A172 (cell line): Measurements from ENCODE around the gene VENTX. TPM values are rescaled to one million over a fixed set of nuclear protein-coding genes. Genes with fewer than 3 reads are reported as not detected.

ENCODE experiments used
- DNase-seq: peaks from one replicate; pipeline ENCODE4 v3.0.0-alpha.2; 2015; ENCODE audit warnings: low spot score
- total RNA-seq: library from RNA; depleted of rRNA; stranded (reverse); fragments of >200 nt; shearing (Covaris generic); gene quantifications from 2 replicates; pipeline ENCODE4 v1.2.3, GENCODE V29; 2014

Gene VENTX
- total RNA-seq, 1 experiment from 2014 or later: not detected

GRCh38 chr10:133235265-133235855 is 2.3 kb upstream of the VENTX start:
- DNase-seq: no peak

GRCh38 chr10:133235932-133236331 is 1.7 kb upstream of the VENTX start:
- DNase-seq: no peak

- DNase-seq: no peak
Measured at GRCh38 chr10:133236401-133237240, 1.0 kb upstream of the VENTX start.

GRCh38 chr10:133237241-133237587 is 441 bp upstream of the VENTX start:
- no peak for DNase-seq

GRCh38 chr10:133238466-133238804 is 780 bp downstream of the VENTX start:
- DNase-seq: no peak

GRCh38 chr10:133239990-133240389 is 2.3 kb downstream of the VENTX start:
- no peak for DNase-seq

- no peak for DNase-seq
Measured at GRCh38 chr10:133241501-133242205, 4.0 kb downstream of the VENTX start.

- DNase-seq: peak; percentile 38
Measured at GRCh38 chr10:133242611-133243356, 5.1 kb downstream of the VENTX start.

- DNase-seq: no peak
Measured at GRCh38 chr10:133243593-133243992, 5.9 kb downstream of the VENTX start.

- DNase-seq: peak; percentile 32
Measured at GRCh38 chr10:133245439-133246235, 8.0 kb downstream of the VENTX start.

GRCh38 chr10:133246236-133246626 is 8.6 kb downstream of the VENTX start:
- DNase-seq: no peak

GRCh38 chr10:133247681-133248333 is 10.2 kb downstream of the VENTX start:
- DNase-seq: no peak

- DNase-seq: no peak
Measured at GRCh38 chr10:133248334-133248715, 10.7 kb downstream of the VENTX start.

- DNase-seq: no peak
Measured at GRCh38 chr10:133249094-133249780, 11.6 kb downstream of the VENTX start.

GRCh38 chr10:133249975-133250754 is 12.5 kb downstream of the VENTX start:
- no peak for DNase-seq

GRCh38 chr10:133251388-133252222 is 13.9 kb downstream of the VENTX start:
- DNase-seq: no peak

GRCh38 chr10:133252223-133252552 is 14.5 kb downstream of the VENTX start:
- no peak for DNase-seq

- DNase-seq: no peak
Measured at GRCh38 chr10:133253361-133253955, 15.8 kb downstream of the VENTX start.
